SK-N-MC (cell line): ENCODE data around the gene CGRRF1.

Experiments
- EZH2 ChIP-seq: fragments of 200-600 bp; sonication (generic); IDR thresholded peaks from one replicate; pipeline ENCODE4 v1.6.1; 2017; ENCODE audit warnings: antibody characterized with exemption
- POLR2AphosphoS5 ChIP-seq: IDR thresholded peaks from 2 replicates; pipeline ENCODE4 v1.6.1; 2012; ENCODE audit warnings: mild to moderate bottlenecking, low read depth, low read length, borderline replicate concordance

- no peak for TF ChIP-seq POLR2AphosphoS5
- TF ChIP-seq EZH2 = no peak
Observed at GRCh38 chr14:54488318-54488645, 21.4 kb upstream of the CGRRF1 start.
